K562 (cell line): ENCODE data around the gene SMAD3.

ENCODE experiments used
- CTCF ChIP-seq, 3 experiments: IDR thresholded peaks in 2 of 3; conservative IDR thresholded peaks in 1 of 3; 2 replicates each; pipeline ENCODE4 v1.5.1; 2011 to 2012; ENCODE audit warnings: low read length in 3 of 3, mild to moderate bottlenecking in 3 of 3, control low read depth in 2 of 3, improper control_type of control experiment in 1 of 3, inconsistent platforms in 1 of 3, low read depth in 1 of 3, mixed read lengths in 1 of 3, moderate library complexity in 1 of 3; ENCODE audit not compliant: insufficient read depth in 2 of 3
- JUNB ChIP-seq: fragments of 450-650 bp; formaldehyde crosslinking; conservative IDR thresholded peaks from 2 replicates; pipeline ENCODE4 v1.4.0; 2020; ENCODE audit warnings: mild to moderate bottlenecking
- MNT ChIP-seq, 2 experiments: fragments of 450-650 bp; conservative IDR thresholded peaks; 2 replicates each; pipeline ENCODE4 v1.6.1; 2017; ENCODE audit warnings: mild to moderate bottlenecking in 2 of 2, moderate library complexity in 2 of 2
- NCOR1 ChIP-seq: fragments of 450-650 bp; IDR thresholded peaks from 2 replicates; pipeline ENCODE4 v1.6.1; 2016; ENCODE audit warnings: mild to moderate bottlenecking, moderate library complexity
- POLR2AphosphoS5 ChIP-seq: IDR thresholded peaks from 2 replicates; pipeline ENCODE4 v1.6.1; 2011; ENCODE audit warnings: mild to moderate bottlenecking, low read depth, low read length, moderate library complexity; ENCODE audit not compliant: control insufficient read depth, insufficient read depth
- YY1 ChIP-seq, 3 experiments: IDR thresholded peaks; 2 replicates each; pipeline ENCODE4 v1.6.1; 2011; ENCODE audit warnings: low read length in 2 of 3, mild to moderate bottlenecking in 2 of 3, moderate library complexity in 2 of 3, borderline replicate concordance in 1 of 3, control low read depth in 1 of 3, low read depth in 1 of 3; ENCODE audit not compliant: insufficient read depth in 3 of 3, insufficient replicate concordance in 2 of 3, control insufficient read depth in 1 of 3, insufficient read length in 1 of 3; ENCODE audit errors: extremely low read depth in 1 of 3
- ZEB2 ChIP-seq: fragments of 450-650 bp; IDR thresholded peaks from 2 replicates; pipeline ENCODE4 v1.6.1; 2016
- ZNF644 ChIP-seq: fragments of 200-800 bp; sonication (Bioruptor generic); IDR thresholded peaks from 2 replicates; pipeline ENCODE4 v1.6.1; 2016; ENCODE audit warnings: low read depth, missing genetic modification characterization, missing compliant biosample characterization

- TF ChIP-seq MNT (conservative IDR thresholded peaks at IDR 0.05) (no peak), CTCF (IDR thresholded peaks at IDR 0.05 in 2 of 3, conservative IDR thresholded peaks at IDR 0.05 in 1 of 3; ENCODE audit: insufficient read depth in 2 of 3, low read depth in 1 of 3, low read length in 3 of 3) (no peak), ZEB2 (no peak), ZNF644 (tag) (no peak), YY1 (IDR thresholded peaks at IDR 0.05; ENCODE audit: borderline replicate concordance in 1 of 3, control insufficient read depth in 1 of 3, extremely low read depth in 1 of 3, insufficient read depth in 3 of 3, insufficient read length in 1 of 3, insufficient replicate concordance in 2 of 3, low read depth in 1 of 3, low read length in 2 of 3) (no peak), NCOR1 (no peak), JUNB (CRISPR knock-in tag) (no peak), POLR2AphosphoS5 (no peak)
These were observed 131.4 kb downstream of the SMAD3 start for GRCh38 chr15:67196672-67197363.
